Heart right ventricle (tissue), 16 donors: ENCODE measurements around the gene CYP19A1. TPM values are rescaled to one million over a fixed set of nuclear protein-coding genes. Genes with fewer than 3 reads are reported as not detected.

Experiments used
- ATAC-seq, 8 donors: fragments of 200-7000 bp; cut with Tn5 transposase; one replicate each; pipeline ENCODE4 v1.9.1; 2020; ENCODE audit warnings: mild to moderate bottlenecking in 8 of 8, moderate library complexity in 8 of 8, moderate number of reproducible peaks in 1 of 8
- DNase-seq, 2 donors: peaks; one replicate each; pipeline ENCODE4 v3.0.0-alpha.2; 2020
- H3K27ac ChIP-seq, 10 donors: fragments of 200-600 bp; sonication (generic) in 2 of 10; one replicate each; pipeline versions ENCODE4 v1.5.0 to v1.8.0; 2020 to 2022; ENCODE audit warnings: mild to moderate bottlenecking in 3 of 10
- H3K27me3 ChIP-seq, 7 donors: fragments of 200-600 bp; one replicate each; pipeline ENCODE4 v1.8.0; 2021 to 2022; ENCODE audit warnings: mild to moderate bottlenecking in 2 of 7
- H3K36me3 ChIP-seq, 9 donors: fragments of 200-600 bp; sonication (generic) in 1 of 9; one replicate each; pipeline versions ENCODE4 v1.5.0 to v1.8.0; 2020 to 2022; ENCODE audit warnings: mild to moderate bottlenecking in 2 of 9
- H3K4me1 ChIP-seq, 9 donors: fragments of 200-600 bp; sonication (generic) in 1 of 9; one replicate each; pipeline versions ENCODE4 v1.5.0 to v1.8.0; 2020 to 2022; ENCODE audit warnings: mild to moderate bottlenecking in 4 of 9
- H3K4me3 ChIP-seq, 10 donors: fragments of 200-600 bp; sonication (generic) in 2 of 10; one replicate each; pipeline versions ENCODE4 v1.5.0 to v1.8.0; 2020 to 2022; ENCODE audit warnings: mild to moderate bottlenecking in 7 of 10, moderate library complexity in 2 of 10
- H3K9me3 ChIP-seq, 11 donors: fragments of 200-600 bp in 10 of 11; sonication (generic) in 2 of 11; one replicate each; pipeline versions ENCODE4 v1.5.0 to v1.8.0; 2013 to 2022; ENCODE audit warnings: mild to moderate bottlenecking in 2 of 11, control low read depth in 1 of 11, moderate library complexity in 1 of 11
- WGBS, 2 donors: extraction: QIAGEN DNeasy Blood & Tissue Kit; methylation state at CpG; one replicate each; pipeline ENCODE4 v1.1.7; 2013; ENCODE audit warnings: inconsistent platforms in 1 of 2; 5-methylcytosine and 5-hydroxymethylcytosine counted together
- intact Hi-C, 10 donors: fragments of 100-400 bp; cut with DNase I; formaldehyde crosslinking; loops; one replicate each; pipeline versions ENCODE4 v1.11.1 to v1.14.2; 2022
- polyA plus RNA-seq, 2 donors: library from polyadenylated mRNA; stranded (reverse); fragments of 200-250 nt; gene quantifications; one replicate each; pipeline ENCODE4 v1.2.3, GENCODE V29; 2013
- total RNA-seq, 10 donors: library from RNA; stranded (reverse); fragmentation: NEBNext Ultra II Directional in 3 of 10; extraction: Animal tissue kit (Norgen Biotek cat#: 25700) in 3 of 10; gene quantifications; one replicate each; pipeline versions ENCODE4 v1.2.1 to v1.2.4, GENCODE V29; 2021 to 2023
- TF ChIP-seq, protein P1 (sequence below), 9 donors: fragments of 200-600 bp; sonication (generic) in 2 of 9; IDR thresholded peaks; one replicate each; pipeline versions ENCODE4 v1.5.0 to v1.8.0; 2021 to 2022; ENCODE audit warnings: antibody characterized with exemption in 9 of 9, mild to moderate bottlenecking in 5 of 9, moderate library complexity in 1 of 9
- donor health status: Arrhythmogenic right ventricular cardiomyopathy.
- donor health status: ischemic (EF 13 %, LVEDD 7.1; RV severe dilation, severe dysfunction).
- donor health status: healthy with polysubstance abuse.
- donor health status: DM: no; HTN: yes; CAD: no.
- donor health status: DM: no; HTN: no; CAD: no.
- donor health status: ischemic (EF 25% LVEDD 6.9; RV normal size, moderate dysfunction).
- donor health status: ischemic (EF 25% LVEDD 5.7; RV mildly dilated, moderate dysfunction).
- donor health status: healthy.
- donor health status: DM: yes; HTN: yes; CAD: no.
- donor health status: Ischemic cardiomyopathy.
- donor health status: ischemic (EF 35%, LVEDD 5.7; RV mildly dilated, moderate dysfunction).
- donor health status: nonischemic (EF 11% LVEDD 7.7; RV severe dilation, severe dysfunction).
- donor health status: DM: yes; HTN: yes; CAD: no.
- donor health status: PGD.
- donor health status: ischemic (EF 29% LVEDD 5.4; RV normal size, mild dysfunction).
- donor health status: nonischemic (EF 23%, LVEDD 6.1; RV moderate dilation, normal function).

Gene CYP19A1
- total and polyA plus RNA-seq, 12 donors = 0.26 to 1.9 (median 0.68) TPM; not detected in 3

DNA sequence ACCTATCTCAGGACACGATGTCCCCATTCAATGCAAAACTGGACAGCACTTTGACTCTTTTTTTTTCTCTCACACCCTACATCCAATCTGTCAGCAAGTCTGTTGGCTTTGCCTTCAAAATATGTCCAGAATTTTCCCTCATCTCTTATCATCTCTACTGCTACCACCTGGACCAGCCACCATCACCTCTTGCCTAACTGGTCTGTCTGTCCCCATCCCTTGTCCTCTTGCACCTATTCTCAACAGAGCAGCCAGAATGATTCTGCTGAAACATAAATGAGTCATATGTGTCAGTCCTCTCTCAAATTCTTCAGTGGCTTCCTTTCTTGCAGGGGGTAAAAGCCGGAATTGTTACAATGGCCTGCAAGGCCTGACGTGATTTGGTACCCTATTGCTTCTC, 105.8 kb downstream of the CYP19A1 start:
- Histone ChIP-seq H3K9me3 (no peaks in the 10 kb centered on the region), H3K36me3 (no peaks in the 10 kb centered on the region), H3K4me3 (no peak overlapping the region), H3K27me3 (peaks cover 0 to 14% (median 4%) of the 10 kb centered on the region in 7 donors), H3K4me1 (peaks cover 0 to 18% (median 12%) of the 10 kb centered on the region in 9 donors), H3K27ac (no peak overlapping the region)
- intact Hi-C loops = loop anchor here in 1 of 10 donors (5.0 kb wide), 1 partner anchor 150 kb away; no protein-coding TSS in a partner anchor
- DNase-seq = no peak
- TF ChIP-seq, protein P1, sequence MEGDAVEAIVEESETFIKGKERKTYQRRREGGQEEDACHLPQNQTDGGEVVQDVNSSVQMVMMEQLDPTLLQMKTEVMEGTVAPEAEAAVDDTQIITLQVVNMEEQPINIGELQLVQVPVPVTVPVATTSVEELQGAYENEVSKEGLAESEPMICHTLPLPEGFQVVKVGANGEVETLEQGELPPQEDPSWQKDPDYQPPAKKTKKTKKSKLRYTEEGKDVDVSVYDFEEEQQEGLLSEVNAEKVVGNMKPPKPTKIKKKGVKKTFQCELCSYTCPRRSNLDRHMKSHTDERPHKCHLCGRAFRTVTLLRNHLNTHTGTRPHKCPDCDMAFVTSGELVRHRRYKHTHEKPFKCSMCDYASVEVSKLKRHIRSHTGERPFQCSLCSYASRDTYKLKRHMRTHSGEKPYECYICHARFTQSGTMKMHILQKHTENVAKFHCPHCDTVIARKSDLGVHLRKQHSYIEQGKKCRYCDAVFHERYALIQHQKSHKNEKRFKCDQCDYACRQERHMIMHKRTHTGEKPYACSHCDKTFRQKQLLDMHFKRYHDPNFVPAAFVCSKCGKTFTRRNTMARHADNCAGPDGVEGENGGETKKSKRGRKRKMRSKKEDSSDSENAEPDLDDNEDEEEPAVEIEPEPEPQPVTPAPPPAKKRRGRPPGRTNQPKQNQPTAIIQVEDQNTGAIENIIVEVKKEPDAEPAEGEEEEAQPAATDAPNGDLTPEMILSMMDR (IDR thresholded peaks at IDR 0.05) = no peak
- ATAC-seq = no peak
- WGBS, 2 donors = 79 to 85% methylated on average over 3 of the region's 3 CpGs

DNA sequence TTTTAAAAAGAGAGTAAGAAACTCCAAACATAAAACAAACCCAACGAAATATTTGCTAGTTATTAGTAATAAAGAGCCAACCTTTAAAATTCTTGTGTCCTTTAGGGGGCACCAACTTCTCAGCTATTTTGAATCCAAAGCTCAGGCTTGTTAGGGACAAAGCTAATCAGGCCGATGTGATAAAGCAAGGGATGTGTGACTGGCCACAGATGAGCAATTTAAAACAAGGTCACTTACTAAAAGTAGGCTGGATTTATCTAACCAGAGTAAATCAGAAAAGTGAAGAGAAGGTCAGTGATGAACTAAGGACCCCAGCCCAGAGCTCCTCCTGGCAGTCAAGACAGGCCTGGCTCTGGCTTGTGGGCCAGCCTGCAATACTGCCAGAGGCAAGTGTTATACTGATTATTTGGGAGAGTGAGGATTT, 108.5 kb downstream of the CYP19A1 start:
- peak overlapping the region in 1 of 10 donors; percentile 44 for H3K27ac ChIP-seq

DNA sequence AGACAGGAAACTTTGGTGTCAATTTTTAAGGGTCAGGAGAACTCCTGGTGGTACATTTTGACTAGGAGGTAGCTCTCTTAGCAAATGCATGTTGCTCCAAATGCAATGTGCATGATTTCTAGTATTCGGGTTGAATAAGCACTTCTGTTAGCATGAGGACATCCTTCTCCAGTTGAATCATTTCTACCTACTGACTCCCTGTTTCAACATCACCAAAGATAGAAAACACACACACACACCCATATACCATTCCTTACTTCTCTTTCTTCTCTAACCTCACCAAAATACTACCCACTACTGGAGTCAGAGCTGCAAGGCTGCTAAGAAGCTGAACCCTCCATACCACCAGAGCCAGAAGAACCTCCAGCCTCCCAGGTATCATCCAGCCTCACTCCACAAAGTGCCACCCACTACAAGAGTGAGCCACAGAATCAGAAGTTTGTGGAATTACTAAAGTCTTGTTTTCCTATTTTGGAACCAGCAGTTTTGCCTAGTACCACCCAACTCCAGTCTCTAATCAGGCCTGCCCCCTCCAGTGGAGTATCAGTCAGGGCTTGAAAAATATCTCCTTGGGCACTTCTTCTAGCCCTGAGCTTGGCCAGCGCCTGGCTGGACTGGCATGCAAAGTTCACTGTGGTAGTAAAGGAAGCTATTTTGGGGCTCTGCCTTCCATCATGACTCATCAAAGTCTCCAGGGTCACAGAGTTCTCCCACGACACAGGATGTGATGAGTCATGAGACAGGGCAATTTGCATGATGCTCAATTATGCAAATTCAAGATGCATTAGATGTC, 110.3 kb downstream of the CYP19A1 start:
- TF ChIP-seq, protein P1 (IDR thresholded peaks at IDR 0.05) = no peak
- intact Hi-C loops = loop anchor here in 3 of 10 donors (2.0 to 5.0 kb wide), 2 partner anchors 153 to 154 kb away; no protein-coding TSS in a partner anchor
- WGBS, 2 donors = 38 to 54% methylated on average over 3 of the region's 3 CpGs
- DNase-seq = peak; percentile 16 to 22
- Histone ChIP-seq H3K4me1 (peaks cover 0 to 53% (median 12%) of the 10 kb centered on the region in 9 donors), H3K27ac (peak overlapping the region in 1 of 10 donors; percentile 62), H3K4me3 (no peak overlapping the region), H3K9me3 (no peaks in the 10 kb centered on the region), H3K36me3 (no peaks in the 10 kb centered on the region), H3K27me3 (no peaks in the 10 kb centered on the region)
- peak; percentile 51 to 93 (median 84) for ATAC-seq

More for the DNA sequence above, 108.5 kb downstream of the CYP19A1 start:
- intact Hi-C loops = loop anchor here in 7 of 10 donors (1.0 to 5.0 kb wide), 4 partner anchors 51 to 152 kb away; no protein-coding TSS in a partner anchor
- peaks cover 0 to 37% (median 12%) of the 10 kb centered on the region in 9 donors for H3K4me1 ChIP-seq
- 24 to 39% methylated on average over 2 of the region's 2 CpGs for WGBS, 2 donors
- H3K9me3 ChIP-seq = no peaks in the 10 kb centered on the region
- H3K27me3 ChIP-seq = peaks cover 0 to 9% (median 0%) of the 10 kb centered on the region in 7 donors
- TF ChIP-seq, protein P1 (IDR thresholded peaks at IDR 0.05) = peak in 7 of 9 donors; percentile 17 to 59 (median 46)
- DNase-seq = no peak
- peak in 7 of 8 donors; percentile 25 to 73 (median 59) for ATAC-seq
- H3K4me3 ChIP-seq = no peak overlapping the region
- H3K36me3 ChIP-seq = no peaks in the 10 kb centered on the region

DNA sequence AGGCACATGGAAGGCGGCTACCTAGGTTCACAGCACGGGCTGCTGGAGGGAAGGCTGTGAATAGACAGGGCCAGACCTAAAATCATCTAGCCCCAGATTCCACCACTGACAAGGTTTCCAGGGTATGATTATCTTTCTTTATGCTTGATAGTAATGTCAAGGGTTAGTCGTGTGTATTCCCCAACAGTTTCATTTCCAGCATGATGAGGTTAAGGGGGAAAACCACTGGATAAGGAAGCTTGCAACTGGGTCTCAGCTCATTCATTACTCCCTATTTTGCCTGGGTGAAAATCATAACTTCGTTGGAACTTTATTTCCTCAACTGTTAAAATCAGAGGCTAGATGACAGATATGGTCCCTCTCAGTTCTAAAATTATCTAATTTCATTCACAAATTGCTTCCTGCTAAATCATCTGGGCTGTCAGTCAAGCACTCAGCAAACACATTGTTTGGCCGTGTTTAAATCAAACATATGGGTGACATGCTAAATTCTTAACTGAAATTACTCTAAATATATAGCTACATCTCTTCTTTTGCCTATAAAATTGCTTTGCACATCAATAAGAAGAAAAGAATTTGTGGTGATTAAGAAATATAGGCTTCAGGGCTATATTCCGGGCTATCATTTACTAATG, 111.7 kb downstream of the CYP19A1 start:
- no peak overlapping the region for H3K27ac ChIP-seq
- no peak overlapping the region for H3K4me3 ChIP-seq
- DNase-seq (no peak), ATAC-seq (no peak)
- TF ChIP-seq, protein P1 (IDR thresholded peaks at IDR 0.05) = no peak
- intact Hi-C loops = loop anchor here in 2 of 10 donors (2.0 to 5.0 kb wide), 2 partner anchors 154 to 156 kb away; no protein-coding TSS in a partner anchor
- H3K27me3 ChIP-seq = no peaks in the 10 kb centered on the region
- WGBS, 2 donors = 80% methylated on average over 6 of the region's 6 CpGs
- no peaks in the 10 kb centered on the region for H3K36me3 ChIP-seq
- H3K9me3 ChIP-seq = no peaks in the 10 kb centered on the region
- H3K4me1 ChIP-seq = peaks cover 0 to 58% (median 12%) of the 10 kb centered on the region in 9 donors
